ENCODE data around the gene DDX27. TPM values are rescaled to one million over a fixed set of nuclear protein-coding genes. Genes with fewer than 3 reads are reported as not detected.
"Not testable (repeated sequence)": the region's sequence is repeated elsewhere in the genome, so short reads cannot be mapped to it uniquely, and the experiment has no call there.

The DDX27 gene
- polyA plus RNA-seq (2013, experiment 1 of 2), result 46.9 TPM
- polyA plus RNA-seq (2013, experiment 2 of 2), result 42.6 TPM

- Histone ChIP-seq H3K4me1 (ENCODE audit: insufficient read depth, low read length) (peaks cover 5% of the 10 kb centered on the region; the same call in 1 of the 2 replicates), H3K9ac (ENCODE audit: low read depth, low read length) (peak within 1 kb of the TSS; percentile 84), H3K27me3 (ENCODE audit: insufficient read depth, low read length) (no peaks in the 10 kb centered on the region), H3K36me3 (ENCODE audit: insufficient read depth, low read length) (peaks cover 29% of the 10 kb centered on the region), H3K4me3 (ENCODE audit: low read length) (peak within 1 kb of the TSS; percentile 89), H3K9me3 (ENCODE audit: insufficient read depth, low read depth, low read length) (no peaks in the 10 kb centered on the region), H3K27ac (ENCODE audit: low read depth, low read length) (peak within 1 kb of the TSS; percentile 83)
- WGBS, result under 1% methylated on average over 46 of the region's 46 CpGs
Observed at GRCh38 chr20:49219091-49219923, at the start of gene DDX27. Gene DDX27 (plus strand): TSS chr20:49219416. CDS start chr20:49219449, 33 bp downstream.

GRCh38 chr20:49169547-49169946, 49.7 kb upstream of the DDX27 start:
- WGBS, result 86% methylated on average over 2 of the region's 2 CpGs
- Histone ChIP-seq H3K4me3 (ENCODE audit: low read length) (no peak overlapping the region), H3K4me1 (ENCODE audit: insufficient read depth, low read length) (peaks cover 5% of the 10 kb centered on the region; the same call in 1 of the 2 replicates), H3K36me3 (ENCODE audit: insufficient read depth, low read length) (peaks cover 45% of the 10 kb centered on the region), H3K27ac (ENCODE audit: low read depth, low read length) (no peak overlapping the region), H3K27me3 (ENCODE audit: insufficient read depth, low read length) (no peaks in the 10 kb centered on the region), H3K9me3 (ENCODE audit: insufficient read depth, low read depth, low read length) (no peaks in the 10 kb centered on the region), H3K9ac (ENCODE audit: low read depth, low read length) (no peak overlapping the region)

- Histone ChIP-seq H3K27me3 (ENCODE audit: insufficient read depth, low read length) (no peaks in the 10 kb centered on the region), H3K9ac (ENCODE audit: low read depth, low read length) (no peak overlapping the region), H3K36me3 (ENCODE audit: insufficient read depth, low read length) (peaks cover 36% of the 10 kb centered on the region), H3K4me3 (ENCODE audit: low read length) (no peak overlapping the region), H3K27ac (ENCODE audit: low read depth, low read length) (no peak overlapping the region), H3K9me3 (ENCODE audit: insufficient read depth, low read depth, low read length) (no peaks in the 10 kb centered on the region), H3K4me1 (ENCODE audit: insufficient read depth, low read length) (peaks cover 5% of the 10 kb centered on the region; the same call in 1 of the 2 replicates)
- WGBS, result 97% methylated on average over 2 of the region's 2 CpGs
Observed at GRCh38 chr20:49170714-49171113, 48.5 kb upstream of the DDX27 start.

- Histone ChIP-seq H3K9me3 (ENCODE audit: insufficient read depth, low read depth, low read length) (no peaks in the 10 kb centered on the region), H3K36me3 (ENCODE audit: insufficient read depth, low read length) (peaks cover 32% of the 10 kb centered on the region), H3K9ac (ENCODE audit: low read depth, low read length) (no peak overlapping the region), H3K4me1 (ENCODE audit: insufficient read depth, low read length) (peaks cover 5% of the 10 kb centered on the region; the same call in 1 of the 2 replicates), H3K4me3 (ENCODE audit: low read length) (no peak overlapping the region), H3K27ac (ENCODE audit: low read depth, low read length) (no peak overlapping the region), H3K27me3 (ENCODE audit: insufficient read depth, low read length) (no peaks in the 10 kb centered on the region)
Observed at GRCh38 chr20:49171909-49172308, 47.3 kb upstream of the DDX27 start.

GRCh38 chr20:49172413-49172812, 46.8 kb upstream of the DDX27 start:
- peaks cover 32% of the 10 kb centered on the region for H3K36me3 ChIP-seq (ENCODE audit: insufficient read depth, low read length)
- H3K27me3 ChIP-seq (ENCODE audit: insufficient read depth, low read length), result no peaks in the 10 kb centered on the region
- no peaks in the 10 kb centered on the region for H3K9me3 ChIP-seq (ENCODE audit: insufficient read depth, low read depth, low read length)
- no peak overlapping the region for H3K4me3 ChIP-seq (ENCODE audit: low read length)
- H3K27ac ChIP-seq (ENCODE audit: low read depth, low read length), result no peak overlapping the region
- peaks cover 5% of the 10 kb centered on the region; the same call in 1 of the 2 replicates for H3K4me1 ChIP-seq (ENCODE audit: insufficient read depth, low read length)
- WGBS, result 90% methylated on average over 1 of the region's 1 CpG
- H3K9ac ChIP-seq (ENCODE audit: low read depth, low read length), result no peak overlapping the region

- Histone ChIP-seq H3K9me3 (ENCODE audit: insufficient read depth, low read depth, low read length) (no peaks in the 10 kb centered on the region), H3K9ac (ENCODE audit: low read depth, low read length) (no peak overlapping the region), H3K27ac (ENCODE audit: low read depth, low read length) (no peak overlapping the region), H3K36me3 (ENCODE audit: insufficient read depth, low read length) (peaks cover 38% of the 10 kb centered on the region), H3K4me3 (ENCODE audit: low read length) (no peak overlapping the region), H3K27me3 (ENCODE audit: insufficient read depth, low read length) (no peaks in the 10 kb centered on the region), H3K4me1 (ENCODE audit: insufficient read depth, low read length) (0 out of 2 replicates have a peak, but pooled peaks cover 1% of the 10 kb centered on the region)
- WGBS, result 93% methylated on average over 6 of the region's 6 CpGs
Observed at GRCh38 chr20:49174183-49174582, 45.0 kb upstream of the DDX27 start.

GRCh38 chr20:49179368-49180277, 39.6 kb upstream of the DDX27 start:
- H3K4me3 ChIP-seq (ENCODE audit: low read length), result no peak overlapping the region
- 0 out of 2 replicates have a peak overlapping the region, but pooled peaks have one; percentile 2 for H3K27ac ChIP-seq (ENCODE audit: low read depth, low read length)
- no peaks in the 10 kb centered on the region for H3K9me3 ChIP-seq (ENCODE audit: insufficient read depth, low read depth, low read length)
- H3K4me1 ChIP-seq (ENCODE audit: insufficient read depth, low read length), result peaks cover 16% of the 10 kb centered on the region
- 0 out of 2 replicates have a peak overlapping the region, but pooled peaks have one; percentile 24 for H3K9ac ChIP-seq (ENCODE audit: low read depth, low read length)
- 100% methylated on average over 1 of the region's 1 CpG for WGBS
- H3K36me3 ChIP-seq (ENCODE audit: insufficient read depth, low read length), result peaks cover 10% of the 10 kb centered on the region
- no peaks in the 10 kb centered on the region for H3K27me3 ChIP-seq (ENCODE audit: insufficient read depth, low read length)

- no peak overlapping the region for H3K9ac ChIP-seq (ENCODE audit: low read depth, low read length)
- WGBS, result 91% methylated on average over 8 of the region's 8 CpGs
Observed at GRCh38 chr20:49181265-49181877, 37.8 kb upstream of the DDX27 start.

GRCh38 chr20:49183444-49183843, 35.8 kb upstream of the DDX27 start:
- Histone ChIP-seq H3K36me3 (ENCODE audit: insufficient read depth, low read length) (0 out of 2 replicates have a peak, but pooled peaks cover 6% of the 10 kb centered on the region), H3K27ac (ENCODE audit: low read depth, low read length) (no peak overlapping the region), H3K9me3 (ENCODE audit: insufficient read depth, low read depth, low read length) (no peaks in the 10 kb centered on the region), H3K4me1 (ENCODE audit: insufficient read depth, low read length) (peaks cover 22% of the 10 kb centered on the region), H3K9ac (ENCODE audit: low read depth, low read length) (no peak overlapping the region), H3K4me3 (ENCODE audit: low read length) (no peak overlapping the region), H3K27me3 (ENCODE audit: insufficient read depth, low read length) (no peaks in the 10 kb centered on the region)
- WGBS, result 94% methylated on average over 3 of the region's 3 CpGs

More at GRCh38 chr20:49181265-49181877, 37.8 kb upstream of the DDX27 start:
- H3K4me1 ChIP-seq (ENCODE audit: insufficient read depth, low read length), result peaks cover 19% of the 10 kb centered on the region
- H3K4me3 ChIP-seq (ENCODE audit: low read length), result no peak overlapping the region
- no peaks in the 10 kb centered on the region for H3K27me3 ChIP-seq (ENCODE audit: insufficient read depth, low read length)
- H3K9me3 ChIP-seq (ENCODE audit: insufficient read depth, low read depth, low read length), result no peaks in the 10 kb centered on the region
- H3K36me3 ChIP-seq (ENCODE audit: insufficient read depth, low read length), result peaks cover 15% of the 10 kb centered on the region
- no peak overlapping the region for H3K27ac ChIP-seq (ENCODE audit: low read depth, low read length)

GRCh38 chr20:49184084-49184501, 35.1 kb upstream of the DDX27 start:
- not testable (repeated sequence) for H3K27me3 ChIP-seq (ENCODE audit: insufficient read depth, low read length); H3K4me3 ChIP-seq (ENCODE audit: low read length); H3K36me3 ChIP-seq (ENCODE audit: insufficient read depth, low read length); H3K9me3 ChIP-seq (ENCODE audit: insufficient read depth, low read depth, low read length); H3K27ac ChIP-seq (ENCODE audit: low read depth, low read length); H3K9ac ChIP-seq (ENCODE audit: low read depth, low read length)
- WGBS, result 89% methylated on average over 5 of the region's 5 CpGs
- H3K4me1 ChIP-seq (ENCODE audit: insufficient read depth, low read length), result peaks cover 22% of the 10 kb centered on the region
